Spleen (tissue), 3 donors: Measurements from ENCODE around the gene OSTF1.

Source experiments
- POLR2A ChIP-seq, 3 donors: fragments of 450-650 bp; IDR thresholded peaks; one replicate each; pipeline ENCODE4 v1.5.1; 2017; ENCODE audit warnings: antibody characterized with exemption in 3 of 3, mild to moderate bottlenecking in 1 of 3
- POLR2AphosphoS5 ChIP-seq, 3 donors: sonication (generic); formaldehyde crosslinking; IDR thresholded peaks; one replicate each; pipeline ENCODE4 v1.5.1; 2017; ENCODE audit warnings: antibody characterized with exemption in 3 of 3

DNA sequence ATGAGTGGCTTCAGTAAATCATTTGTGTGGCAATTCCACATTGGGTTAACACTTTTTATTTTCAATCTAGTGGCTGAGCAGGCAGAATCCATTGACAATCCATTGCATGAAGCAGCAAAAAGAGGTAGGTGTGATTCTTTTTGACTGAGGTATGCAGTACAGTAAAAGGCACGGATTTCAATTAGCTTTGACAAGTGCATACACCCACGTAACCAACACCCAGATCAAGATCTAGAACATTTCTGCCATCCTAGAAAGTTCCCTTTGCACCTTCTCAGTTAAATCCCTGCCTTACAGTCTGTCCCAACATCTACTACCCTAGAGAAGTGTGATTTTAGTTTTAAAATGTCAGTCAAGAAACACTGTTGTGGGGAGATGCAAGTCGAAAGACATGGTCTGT, 43.4 kb downstream of the OSTF1 start:
- TF ChIP-seq POLR2A (IDR thresholded peaks at IDR 0.05) (no peak), POLR2AphosphoS5 (IDR thresholded peaks at IDR 0.05) (no peak)
